GM19099 (cell line): Measurements from ENCODE around the gene PPIF.

ENCODE experiments used
- POLR2A ChIP-seq: IDR thresholded peaks from 3 replicates; pipeline ENCODE4 v1.6.1; 2011; ENCODE audit warnings: low read depth; ENCODE audit not compliant: insufficient read length; ENCODE audit errors: extremely low read depth

Gene PPIF

DNA sequence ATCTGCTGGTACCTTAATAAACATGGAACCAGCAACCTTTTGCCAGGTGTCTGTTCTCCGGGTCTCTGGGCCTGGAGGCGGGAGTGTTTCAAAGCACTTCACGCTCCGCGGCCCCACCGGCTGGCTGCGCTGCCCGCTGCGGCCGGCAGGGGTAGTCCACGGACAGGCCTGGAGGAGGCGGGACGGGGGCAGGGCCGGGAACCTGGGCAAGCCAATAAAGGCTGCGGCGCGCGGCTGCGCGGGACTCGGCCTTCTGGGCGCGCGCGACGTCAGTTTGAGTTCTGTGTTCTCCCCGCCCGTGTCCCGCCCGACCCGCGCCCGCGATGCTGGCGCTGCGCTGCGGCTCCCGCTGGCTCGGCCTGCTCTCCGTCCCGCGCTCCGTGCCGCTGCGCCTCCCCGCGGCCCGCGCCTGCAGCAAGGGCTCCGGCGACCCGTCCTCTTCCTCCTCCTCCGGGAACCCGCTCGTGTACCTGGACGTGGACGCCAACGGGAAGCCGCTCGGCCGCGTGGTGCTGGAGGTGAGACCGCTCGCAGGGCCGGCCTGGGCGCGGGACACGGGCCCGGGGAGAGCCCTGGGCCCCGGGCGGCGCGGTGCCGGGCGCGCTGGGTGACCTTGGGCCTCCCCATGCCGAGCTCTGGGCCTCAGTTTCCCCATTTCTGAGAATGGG lies at the start of gene PPIF:
Gene PPIF (plus strand): TSS at position 244 of the 668 bp plus-strand sequence. CDS start 80 bp downstream, at position 324.
- peak; percentile 93 for TF ChIP-seq POLR2A

DNA sequence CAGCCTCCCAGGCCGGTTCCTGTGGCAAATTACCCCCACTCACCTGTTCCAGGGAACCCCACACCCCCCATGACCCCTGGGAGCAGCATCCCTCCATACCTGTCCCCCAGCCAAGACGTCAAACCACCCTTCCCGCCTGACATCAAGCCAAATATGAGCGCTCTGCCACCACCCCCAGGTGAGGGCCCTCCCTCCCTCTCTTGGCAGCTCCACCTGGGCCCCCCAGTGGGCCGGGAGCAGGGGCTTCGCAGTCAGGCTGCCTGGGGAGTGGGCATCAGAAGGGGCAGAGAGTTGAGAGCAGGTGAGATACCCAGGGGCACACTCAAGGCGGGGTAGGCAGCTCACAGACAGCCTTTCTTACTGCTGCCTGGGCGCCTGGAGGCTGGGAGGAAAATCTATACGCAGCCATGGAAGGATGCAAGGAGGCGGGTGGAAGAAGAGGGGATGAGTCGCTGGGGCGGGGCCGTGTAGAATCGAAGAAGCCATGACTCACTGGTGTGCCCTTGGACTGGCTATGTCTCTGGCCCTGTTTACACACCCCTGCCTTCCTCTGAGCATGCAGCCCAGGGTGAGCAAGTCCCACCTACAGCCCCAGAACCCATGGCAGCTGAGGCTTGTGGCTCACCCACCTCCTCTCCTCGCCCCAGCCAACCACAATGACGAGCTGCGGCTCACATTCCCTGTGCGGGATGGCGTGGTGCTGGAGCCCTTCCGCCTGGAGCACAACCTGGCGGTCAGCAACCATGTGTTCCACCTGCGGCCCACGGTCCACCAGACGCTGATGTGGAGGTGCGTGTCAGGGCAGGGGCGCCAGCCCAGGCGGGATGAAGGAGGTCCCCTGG lies 48.6 kb upstream of the PPIF start:
- no peak for TF ChIP-seq POLR2A

DNA sequence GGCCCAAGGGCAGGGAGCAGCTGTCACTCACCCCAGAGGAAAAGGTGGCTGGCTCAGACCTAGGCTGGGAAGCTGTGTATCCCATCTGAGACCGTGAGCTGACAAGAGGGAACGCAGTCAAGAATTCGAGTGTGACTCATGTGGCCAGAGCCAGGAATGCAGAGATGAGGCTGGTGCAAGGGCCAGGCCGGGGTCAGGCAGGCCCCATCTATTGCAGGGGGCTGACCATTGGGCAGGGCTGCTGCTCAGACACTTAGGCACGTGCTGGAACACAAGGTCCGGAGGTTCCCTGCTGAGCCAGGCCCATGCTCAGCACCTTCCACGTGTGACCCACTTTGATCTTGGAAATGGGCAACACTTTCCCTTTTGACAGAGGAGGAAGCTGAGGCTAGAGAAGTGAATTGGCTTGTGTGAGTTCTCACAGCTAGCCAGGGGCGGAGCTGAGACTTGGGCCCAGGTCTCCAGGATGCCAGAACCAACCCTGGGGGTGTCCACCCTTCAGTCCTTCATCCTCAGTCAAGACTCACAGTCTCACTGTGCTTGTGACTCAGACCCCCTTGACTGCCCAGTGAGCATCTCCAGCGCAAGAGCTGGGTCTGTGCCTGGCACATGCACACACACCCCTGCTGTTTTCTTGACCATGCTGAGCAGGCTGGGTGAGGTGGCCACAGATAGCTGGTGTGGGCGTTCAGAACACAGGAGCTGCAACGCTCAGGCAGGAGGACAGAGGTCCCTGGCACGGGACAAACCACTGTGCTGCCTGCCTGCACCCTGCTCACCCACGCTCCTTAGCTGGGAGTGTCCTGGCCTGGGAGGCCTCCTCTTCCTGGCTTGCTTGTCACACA lies 47.6 kb upstream of the PPIF start:
- no peak for TF ChIP-seq POLR2A

DNA sequence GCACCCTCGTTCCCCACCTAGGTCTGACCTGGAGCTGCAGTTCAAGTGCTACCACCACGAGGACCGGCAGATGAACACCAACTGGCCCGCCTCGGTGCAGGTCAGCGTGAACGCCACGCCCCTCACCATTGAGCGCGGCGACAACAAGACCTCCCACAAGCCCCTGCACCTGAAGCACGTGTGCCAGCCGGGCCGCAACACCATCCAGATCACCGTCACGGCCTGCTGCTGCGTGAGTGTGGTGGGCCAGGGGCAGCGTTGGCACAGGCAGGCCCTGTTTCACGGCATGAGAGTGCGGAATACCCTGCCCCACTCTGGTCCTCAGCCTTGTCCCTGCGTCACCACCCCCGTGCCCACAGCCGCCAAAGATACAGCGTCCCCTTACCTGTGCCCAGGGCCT lies 46.6 kb upstream of the PPIF start:
- no peak for TF ChIP-seq POLR2A

DNA sequence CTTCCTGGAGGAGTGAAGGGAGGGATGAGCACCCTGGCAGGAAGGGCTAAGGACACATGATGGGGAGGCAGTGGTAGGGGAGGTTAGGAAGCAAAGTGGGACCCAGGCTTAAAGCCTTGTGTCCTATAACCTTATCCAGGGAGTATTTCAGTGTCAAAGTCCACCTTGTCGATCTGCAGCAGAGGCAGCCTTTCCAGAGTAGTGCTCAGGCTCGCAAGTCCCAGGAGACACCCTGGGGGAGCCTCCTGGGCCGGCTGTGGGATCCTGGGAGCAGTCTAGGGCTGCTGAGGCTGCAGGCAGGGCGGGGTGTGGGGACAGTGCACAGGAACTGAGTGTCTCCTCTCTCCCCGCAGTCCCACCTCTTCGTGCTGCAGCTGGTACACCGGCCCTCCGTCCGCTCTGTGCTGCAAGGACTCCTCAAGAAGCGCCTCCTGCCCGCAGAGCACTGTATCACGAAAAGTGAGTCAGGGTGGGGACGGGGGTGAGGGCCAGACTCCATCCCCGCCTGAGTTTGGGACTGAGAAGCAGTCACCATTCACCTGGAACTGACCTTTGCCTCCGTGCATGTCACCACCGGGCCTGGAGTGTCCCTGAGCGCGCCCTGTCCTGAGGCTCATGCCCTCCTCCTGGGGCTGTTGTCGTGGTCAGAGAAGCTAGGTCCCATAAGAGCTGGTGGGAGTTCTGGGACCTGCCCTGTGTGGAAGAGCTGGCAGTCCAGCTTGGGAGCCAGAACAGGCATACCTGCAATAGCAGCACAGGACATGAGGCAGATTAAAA lies 45.3 kb upstream of the PPIF start:
- TF ChIP-seq POLR2A: no peak

DNA sequence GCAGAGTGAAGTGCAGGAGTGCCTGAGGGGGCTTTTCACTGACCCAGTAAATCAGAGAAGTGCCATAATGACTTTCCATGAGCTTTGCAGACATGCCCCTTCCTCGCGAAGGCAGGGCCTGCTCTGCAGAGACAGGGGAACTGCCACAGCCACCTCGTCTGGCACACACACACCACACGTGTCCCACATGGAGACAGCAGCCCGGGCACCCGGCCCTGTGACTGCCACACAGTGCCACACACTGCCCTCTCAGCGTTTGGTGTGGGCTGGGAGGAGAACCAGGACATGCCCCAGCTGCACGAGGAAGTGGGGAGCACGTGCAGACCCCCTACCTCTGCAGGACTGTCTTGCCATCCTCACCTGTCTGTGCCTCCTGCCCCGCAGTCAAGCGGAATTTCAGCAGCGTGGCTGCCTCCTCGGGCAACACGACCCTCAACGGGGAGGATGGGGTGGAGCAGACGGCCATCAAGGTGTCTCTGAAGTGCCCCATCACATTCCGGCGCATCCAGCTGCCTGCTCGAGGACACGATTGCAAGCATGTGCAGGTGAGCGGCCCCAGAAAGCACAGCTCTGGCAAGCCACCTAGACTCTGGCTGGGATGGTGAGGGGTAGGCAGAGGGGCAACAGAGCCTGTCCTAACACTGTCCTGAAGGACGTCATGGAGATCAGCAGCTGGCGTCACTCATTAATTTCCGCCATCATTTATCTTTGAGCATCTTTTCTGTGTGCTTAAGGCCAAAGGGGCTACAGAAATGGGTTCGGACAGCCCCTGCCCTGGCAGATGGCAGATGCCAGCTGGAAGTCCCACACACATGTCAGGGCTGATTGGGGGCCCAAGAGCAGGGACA lies 43.4 kb upstream of the PPIF start:
- TF ChIP-seq POLR2A: no peak

DNA sequence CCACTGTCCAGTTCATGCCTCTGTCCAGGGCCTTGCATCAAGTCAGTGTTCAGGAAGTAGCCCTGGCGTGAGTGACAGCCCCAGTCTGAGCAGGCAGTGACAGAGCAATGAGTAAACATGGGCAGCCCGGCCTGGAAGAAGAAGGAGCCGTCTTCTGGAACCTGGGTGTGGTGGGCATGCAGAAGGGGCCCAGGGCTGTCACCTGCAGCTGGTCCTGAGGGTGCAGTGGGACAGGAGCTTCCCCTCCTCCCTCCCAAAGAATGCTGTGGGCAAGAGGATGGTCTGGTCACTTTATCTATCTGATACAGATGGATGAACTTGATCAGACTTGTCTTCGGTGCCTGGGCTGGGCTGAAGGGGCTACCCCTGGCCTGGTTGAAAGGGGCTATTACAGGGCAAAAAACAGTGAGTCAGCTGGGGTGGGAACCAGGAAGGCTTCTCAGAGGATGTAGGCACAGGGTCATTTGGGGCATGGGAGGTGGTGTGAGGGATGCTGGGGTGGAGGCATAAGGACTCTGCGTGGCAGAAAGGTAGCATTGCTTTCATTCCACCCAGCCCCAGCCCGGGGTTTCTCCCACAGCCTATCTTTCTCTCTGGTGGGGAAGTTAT lies 42.7 kb upstream of the PPIF start:
- TF ChIP-seq POLR2A: no peak

DNA sequence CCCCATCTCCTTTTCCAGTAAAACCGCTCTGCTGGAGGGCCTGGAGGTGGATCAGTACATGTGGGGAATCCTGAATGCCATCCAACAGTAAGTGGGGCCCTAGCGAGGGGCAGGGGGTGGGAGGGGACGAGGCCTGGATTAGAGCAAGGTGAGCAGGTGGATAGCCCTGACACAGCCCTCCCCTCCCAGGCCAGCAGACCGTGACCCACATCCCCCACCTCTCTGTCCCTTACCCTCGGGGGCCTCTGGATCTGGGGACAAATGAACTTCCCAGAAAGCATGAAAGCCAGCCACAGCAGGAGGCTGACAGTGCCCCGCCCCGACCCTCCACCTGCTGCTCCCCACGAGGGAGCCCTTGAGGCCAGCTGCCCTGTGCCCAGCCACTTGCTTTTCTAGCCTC lies 41.8 kb upstream of the PPIF start:
- no peak for TF ChIP-seq POLR2A

DNA sequence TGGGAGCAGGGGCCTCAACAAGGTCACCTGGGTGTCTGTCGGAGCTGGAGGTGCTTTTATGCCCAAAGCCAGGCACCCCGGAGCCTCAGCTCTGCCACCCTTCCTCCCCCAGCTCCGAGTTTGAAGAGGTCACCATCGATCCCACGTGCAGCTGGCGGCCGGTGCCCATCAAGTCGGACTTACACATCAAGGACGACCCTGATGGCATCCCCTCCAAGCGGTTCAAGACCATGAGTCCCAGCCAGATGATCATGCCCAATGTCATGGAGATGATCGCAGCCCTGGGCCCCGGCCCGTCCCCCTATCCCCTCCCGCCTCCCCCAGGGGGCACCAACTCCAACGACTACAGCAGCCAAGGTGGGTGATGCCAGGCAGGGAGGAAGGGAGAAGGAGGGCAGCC lies 41.3 kb upstream of the PPIF start:
- TF ChIP-seq POLR2A: no peak

DNA sequence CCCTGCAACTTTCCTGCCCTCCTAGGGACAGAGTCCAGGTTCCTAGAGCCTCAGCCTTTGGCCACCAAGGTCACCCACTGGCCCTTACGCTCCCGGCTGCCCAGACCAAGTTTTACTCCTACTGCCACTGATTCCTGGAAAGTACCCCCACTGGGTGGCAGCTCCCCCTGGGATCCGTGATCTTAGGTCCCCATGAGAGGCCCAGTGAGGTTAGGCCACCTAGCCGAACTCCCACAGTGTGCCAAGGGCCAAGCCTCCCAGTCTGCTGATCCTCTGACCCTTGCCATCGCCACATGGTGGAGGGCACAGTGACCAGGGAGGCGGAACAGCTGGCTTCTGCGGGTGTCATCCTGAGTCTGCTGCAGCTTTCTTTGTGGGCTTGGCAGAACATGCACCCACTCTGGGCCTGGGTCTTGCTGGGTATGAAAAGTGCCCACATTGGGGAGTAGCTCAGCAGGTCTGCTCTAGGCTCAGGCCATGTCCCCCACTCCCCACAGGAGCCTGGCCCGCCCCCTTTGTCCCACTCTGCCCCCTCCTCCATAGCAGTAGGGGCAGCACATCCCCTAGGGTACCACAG lies 40.5 kb upstream of the PPIF start:
- TF ChIP-seq POLR2A: no peak

DNA sequence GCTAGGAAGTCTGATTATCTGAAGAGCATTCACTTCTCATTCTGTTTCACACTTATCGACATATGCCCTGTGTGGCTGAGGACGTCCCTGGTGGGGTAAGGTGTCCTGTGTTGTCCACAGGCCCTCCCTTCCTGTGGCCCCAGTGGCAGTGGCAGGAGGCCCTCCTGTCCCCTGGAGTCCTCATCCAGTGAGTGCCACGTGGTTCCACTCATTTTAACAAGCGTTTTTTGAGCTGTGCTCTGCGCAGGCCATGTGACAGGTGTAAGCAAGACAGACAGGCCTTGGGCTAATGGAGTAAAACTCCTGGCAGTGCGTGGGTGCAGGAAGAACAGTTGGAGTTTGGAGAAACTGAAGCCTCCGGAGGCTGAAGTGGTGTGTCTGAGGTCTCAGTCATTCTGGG lies 39.3 kb upstream of the PPIF start:
- no peak for TF ChIP-seq POLR2A

DNA sequence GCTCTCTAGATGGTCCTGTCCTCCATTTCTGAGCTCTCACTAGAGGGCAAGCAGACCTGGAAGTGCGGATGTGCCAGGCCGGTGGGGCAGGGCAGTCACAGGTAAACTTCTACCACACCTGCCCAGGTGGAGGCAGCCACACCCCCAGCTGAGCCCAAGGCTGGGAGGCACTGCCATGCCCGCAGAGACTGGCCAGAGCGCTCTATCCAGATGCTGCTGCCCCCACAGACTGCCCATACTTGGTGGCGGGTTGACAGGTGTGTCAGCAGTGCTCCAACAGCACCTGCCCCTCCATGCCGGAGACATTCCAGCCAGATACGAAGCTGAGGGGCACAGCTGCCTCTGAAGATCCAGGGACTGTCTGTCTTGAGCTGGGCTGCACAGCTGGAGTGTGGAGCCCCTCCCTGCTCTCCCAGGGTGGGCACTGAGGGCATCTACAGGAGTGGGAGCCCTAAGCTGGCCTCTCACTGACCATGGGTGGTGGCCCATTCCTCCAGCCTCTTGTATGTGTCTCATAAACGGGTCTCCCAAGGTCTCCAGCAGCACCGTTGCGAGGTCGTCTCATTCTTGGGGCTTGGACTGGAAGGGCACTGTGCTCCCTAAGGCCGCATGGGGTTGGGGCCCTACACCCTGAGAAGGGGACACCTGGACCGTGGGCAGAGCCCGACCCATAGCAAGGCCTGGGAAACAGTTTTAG lies 38.2 kb upstream of the PPIF start:
- TF ChIP-seq POLR2A: no peak
